Parathyroid adenoma (tissue), 2 donors: ENCODE data around the gene NTN3.

Experiments
- H2AFZ ChIP-seq: fragments of 300-600 bp; sonication (generic); one replicate; pipeline ENCODE4 v1.7.0; 2017; ENCODE audit warnings: antibody characterized with exemption, mild to moderate bottlenecking
- H3K27ac ChIP-seq: fragments of 300-600 bp; sonication (generic); one replicate; pipeline ENCODE4 v1.7.0; 2017
- H3K27me3 ChIP-seq: fragments of 300-600 bp; sonication (generic); one replicate; pipeline ENCODE4 v1.7.0; 2017; ENCODE audit warnings: low read length; ENCODE audit not compliant: control insufficient read depth, insufficient read depth
- H3K36me3 ChIP-seq: fragments of 300-600 bp; sonication (generic); one replicate; pipeline ENCODE4 v1.7.0; 2017; ENCODE audit warnings: low read length; ENCODE audit not compliant: control insufficient read depth, insufficient read depth
- H3K4me1 ChIP-seq: fragments of 300-600 bp; sonication (generic); one replicate; pipeline ENCODE4 v1.7.0; 2017; ENCODE audit warnings: control low read depth
- H3K4me2 ChIP-seq: fragments of 300-600 bp; sonication (generic); one replicate; pipeline ENCODE4 v1.7.0; 2017; ENCODE audit warnings: low read length
- H3K4me3 ChIP-seq: fragments of 300-600 bp; sonication (generic); one replicate; pipeline ENCODE4 v1.7.0; 2017; ENCODE audit warnings: low read depth, low read length
- H3K79me2 ChIP-seq: fragments of 300-600 bp; sonication (generic); one replicate; pipeline ENCODE4 v1.7.0; 2017; ENCODE audit warnings: control low read depth
- H3K9ac ChIP-seq: fragments of 300-600 bp; sonication (generic); one replicate; pipeline ENCODE4 v1.7.0; 2017; ENCODE audit warnings: mild to moderate bottlenecking
- H3K9me3 ChIP-seq: fragments of 300-600 bp; sonication (generic); one replicate; pipeline ENCODE4 v1.7.0; 2017; ENCODE audit warnings: low read length; ENCODE audit not compliant: control insufficient read depth
- TF ChIP-seq, protein P1 (sequence below): fragments of 300-600 bp; sonication (generic); IDR thresholded peaks from one replicate; pipeline ENCODE4 v1.7.0; 2017; ENCODE audit warnings: antibody characterized with exemption, mild to moderate bottlenecking
- donor health status: primary hyperparathyroidism.

Gene NTN3

DNA sequence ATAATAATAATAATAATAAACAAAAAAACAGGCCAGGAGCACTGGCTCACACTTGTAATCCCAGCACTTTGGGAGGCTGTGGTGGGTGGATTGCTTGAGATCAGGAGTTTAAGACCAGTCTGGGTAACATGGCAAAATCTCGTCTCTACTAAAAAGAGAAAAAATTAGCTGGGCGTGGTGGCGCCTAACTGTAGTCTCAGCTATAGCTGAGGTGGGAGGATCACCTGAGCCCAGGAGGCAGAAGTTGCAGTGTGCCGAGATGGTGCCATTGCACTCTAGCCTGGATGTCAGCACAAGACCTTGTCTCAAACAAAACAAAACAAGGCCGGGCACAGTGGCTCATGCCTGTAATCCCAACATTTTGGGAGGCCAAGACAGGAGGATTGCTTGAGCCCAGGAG, 23.9 kb downstream of the NTN3 start:
- no peak overlapping the region for H3K27ac ChIP-seq

DNA sequence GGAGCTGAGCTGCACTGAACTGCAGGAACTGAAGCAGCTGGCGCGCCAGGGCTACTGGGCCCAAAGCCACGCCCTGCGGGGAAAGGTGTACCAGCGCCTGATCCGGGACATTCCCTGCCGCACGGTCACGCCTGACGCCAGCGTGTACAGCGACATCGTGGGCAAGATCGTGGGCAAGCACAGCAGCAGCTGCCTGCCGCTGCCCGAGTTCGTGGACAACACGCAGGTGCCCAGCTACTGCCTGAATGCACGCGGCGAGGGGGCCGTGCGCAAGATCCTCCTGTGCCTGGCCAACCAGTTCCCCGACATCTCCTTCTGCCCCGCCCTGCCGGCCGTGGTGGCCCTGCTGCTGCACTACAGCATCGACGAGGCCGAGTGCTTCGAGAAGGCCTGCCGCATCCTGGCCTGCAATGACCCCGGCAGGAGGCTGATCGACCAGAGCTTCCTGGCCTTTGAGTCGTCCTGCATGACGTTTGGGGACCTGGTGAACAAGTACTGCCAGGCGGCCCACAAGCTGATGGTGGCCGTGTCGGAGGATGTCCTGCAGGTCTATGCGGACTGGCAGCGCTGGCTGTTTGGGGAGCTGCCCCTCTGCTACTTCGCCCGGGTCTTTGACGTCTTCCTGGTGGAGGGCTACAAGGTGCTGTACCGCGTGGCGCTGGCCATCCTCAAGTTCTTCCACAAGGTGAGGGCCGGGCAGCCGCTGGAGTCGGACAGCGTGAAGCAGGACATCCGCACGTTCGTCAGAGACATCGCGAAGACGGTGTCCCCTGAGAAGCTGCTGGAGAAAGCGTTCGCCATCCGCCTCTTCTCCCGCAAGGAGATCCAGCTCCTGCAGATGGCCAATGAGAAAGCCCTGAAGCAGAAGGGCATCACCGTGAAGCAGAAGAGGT, 25.4 kb downstream of the NTN3 start:
- no peaks in the 10 kb centered on the region for H3K9me3 ChIP-seq
- H2AFZ ChIP-seq, result no peak overlapping the region
- no peaks in the 10 kb centered on the region for H3K36me3 ChIP-seq
- no peaks in the 10 kb centered on the region for H3K4me1 ChIP-seq
- no peak overlapping the region for H3K27ac ChIP-seq
- H3K79me2 ChIP-seq, result peaks cover under 1% of the 10 kb centered on the region
- no peak overlapping the region for H3K4me3 ChIP-seq
- TF ChIP-seq, protein P1, sequence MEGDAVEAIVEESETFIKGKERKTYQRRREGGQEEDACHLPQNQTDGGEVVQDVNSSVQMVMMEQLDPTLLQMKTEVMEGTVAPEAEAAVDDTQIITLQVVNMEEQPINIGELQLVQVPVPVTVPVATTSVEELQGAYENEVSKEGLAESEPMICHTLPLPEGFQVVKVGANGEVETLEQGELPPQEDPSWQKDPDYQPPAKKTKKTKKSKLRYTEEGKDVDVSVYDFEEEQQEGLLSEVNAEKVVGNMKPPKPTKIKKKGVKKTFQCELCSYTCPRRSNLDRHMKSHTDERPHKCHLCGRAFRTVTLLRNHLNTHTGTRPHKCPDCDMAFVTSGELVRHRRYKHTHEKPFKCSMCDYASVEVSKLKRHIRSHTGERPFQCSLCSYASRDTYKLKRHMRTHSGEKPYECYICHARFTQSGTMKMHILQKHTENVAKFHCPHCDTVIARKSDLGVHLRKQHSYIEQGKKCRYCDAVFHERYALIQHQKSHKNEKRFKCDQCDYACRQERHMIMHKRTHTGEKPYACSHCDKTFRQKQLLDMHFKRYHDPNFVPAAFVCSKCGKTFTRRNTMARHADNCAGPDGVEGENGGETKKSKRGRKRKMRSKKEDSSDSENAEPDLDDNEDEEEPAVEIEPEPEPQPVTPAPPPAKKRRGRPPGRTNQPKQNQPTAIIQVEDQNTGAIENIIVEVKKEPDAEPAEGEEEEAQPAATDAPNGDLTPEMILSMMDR, result no peak
- H3K4me2 ChIP-seq, result no peak overlapping the region
- H3K9ac ChIP-seq, result no peak overlapping the region
- no peaks in the 10 kb centered on the region for H3K27me3 ChIP-seq

More for the DNA sequence above, 23.9 kb downstream of the NTN3 start:
- H3K36me3 ChIP-seq, result no peaks in the 10 kb centered on the region
- no peak overlapping the region for H3K9ac ChIP-seq
- H3K27me3 ChIP-seq, result no peaks in the 10 kb centered on the region
- no peak overlapping the region for H3K4me3 ChIP-seq
- no peak overlapping the region for H3K4me2 ChIP-seq
- H2AFZ ChIP-seq, result no peak overlapping the region
- TF ChIP-seq, protein P1, result no peak
- H3K9me3 ChIP-seq, result no peaks in the 10 kb centered on the region
- peaks cover 4% of the 10 kb centered on the region for H3K79me2 ChIP-seq
- H3K4me1 ChIP-seq, result no peaks in the 10 kb centered on the region

DNA sequence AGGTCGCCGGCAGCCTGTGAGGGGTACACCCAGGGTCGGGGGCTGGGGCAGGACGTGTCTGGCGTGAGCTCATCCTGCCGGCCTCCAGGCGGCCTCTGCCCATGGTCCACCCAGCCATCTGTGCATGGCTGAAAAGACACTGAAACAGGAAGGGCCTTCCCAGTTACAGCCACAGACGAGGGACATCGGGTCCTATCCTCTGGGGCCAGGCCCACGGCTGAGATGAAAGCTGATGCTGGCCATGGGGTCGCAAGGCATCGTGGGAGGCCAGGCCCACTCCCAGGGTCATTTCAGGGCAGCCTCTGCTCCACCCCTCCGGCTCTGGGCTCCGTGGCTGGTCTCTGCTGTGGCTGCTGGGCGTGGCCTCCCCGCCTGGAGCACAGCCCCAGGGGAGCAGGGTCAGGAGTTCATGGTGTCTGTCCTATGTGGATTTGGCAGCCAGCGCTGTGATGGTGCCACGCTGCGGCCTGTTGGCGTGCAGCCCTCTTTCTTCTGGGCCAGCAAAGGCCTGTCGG, 26.1 kb downstream of the NTN3 start:
- Histone ChIP-seq H3K79me2 (peaks cover 3% of the 10 kb centered on the region), H2AFZ (no peak overlapping the region), H3K36me3 (no peaks in the 10 kb centered on the region), H3K4me2 (no peak overlapping the region), H3K9me3 (no peaks in the 10 kb centered on the region), H3K27ac (no peak overlapping the region), H3K9ac (no peak overlapping the region), H3K4me1 (no peaks in the 10 kb centered on the region), H3K4me3 (no peak overlapping the region), H3K27me3 (no peaks in the 10 kb centered on the region)
- TF ChIP-seq, protein P1, result no peak

DNA sequence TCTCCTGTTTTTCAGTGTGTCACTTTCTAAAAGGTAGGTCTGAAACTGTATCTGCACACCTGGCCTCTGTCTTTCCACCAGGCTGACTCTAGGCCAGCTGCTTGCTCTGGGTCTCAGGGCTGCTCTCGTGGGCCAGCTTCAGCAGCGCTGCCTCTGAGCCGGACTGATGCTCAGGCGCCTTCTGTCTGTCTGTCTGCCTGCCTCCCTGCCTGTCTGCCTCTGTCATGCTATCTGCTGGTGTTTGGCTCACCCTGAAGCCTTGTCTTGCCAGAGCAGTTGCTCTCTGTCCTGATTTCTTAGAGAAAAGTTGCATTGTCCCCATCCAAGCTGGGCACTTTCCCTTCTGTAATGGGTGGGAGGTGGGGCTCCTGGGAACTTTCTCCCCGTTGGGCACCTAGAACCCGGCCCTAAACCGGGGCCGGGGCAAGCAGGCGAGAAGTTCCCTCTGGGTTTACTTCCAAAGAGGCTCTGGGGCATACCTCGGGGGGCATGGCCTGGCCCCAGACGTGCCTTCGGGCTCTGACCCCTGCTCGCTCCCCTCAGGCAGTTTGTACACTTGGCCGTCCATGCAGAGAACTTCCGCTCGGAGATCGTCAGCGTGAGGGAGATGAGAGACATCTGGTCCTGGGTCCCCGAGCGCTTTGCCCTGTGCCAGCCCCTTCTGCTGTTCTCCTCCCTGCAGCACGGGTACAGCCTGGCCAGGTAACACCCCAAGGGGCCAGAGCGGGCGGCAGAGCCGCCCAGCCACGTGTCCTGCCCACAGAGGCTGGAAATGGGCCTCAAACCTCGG, 26.8 kb downstream of the NTN3 start:
- TF ChIP-seq, protein P1, result no peak
- Histone ChIP-seq H3K79me2 (peaks cover 3% of the 10 kb centered on the region), H3K4me3 (no peak overlapping the region), H3K4me2 (no peak overlapping the region), H2AFZ (no peak overlapping the region), H3K9me3 (no peaks in the 10 kb centered on the region), H3K27ac (no peak overlapping the region), H3K4me1 (no peaks in the 10 kb centered on the region), H3K36me3 (no peaks in the 10 kb centered on the region), H3K27me3 (no peaks in the 10 kb centered on the region), H3K9ac (no peak overlapping the region)
